A549 (cell line): ENCODE measurements around the gene MLXIPL.

Experiments used
- CEBPB ChIP-seq, 2 experiments: fragments of >200 bp in 1 of 2; sonication (Bioruptor Twin) in 1 of 2; formaldehyde crosslinking in 1 of 2; IDR thresholded peaks; 2 replicates each; pipeline ENCODE4 v1.6.1; 2012 to 2016
- NFE2L2 ChIP-seq: fragments of 150-350 bp; conservative IDR thresholded peaks from 2 replicates; pipeline ENCODE4 v1.6.1; 2014; ENCODE audit warnings: low read length
- RAD21 ChIP-seq, 2 experiments: fragments of >200 bp in 1 of 2; sonication (Bioruptor Twin) in 1 of 2; formaldehyde crosslinking in 1 of 2; IDR thresholded peaks in 1 of 2; conservative IDR thresholded peaks in 1 of 2; 2 replicates in 1 of 2; 3 replicates in 1 of 2; pipeline ENCODE4 v1.6.1; 2012 to 2018; ENCODE audit warnings: inconsistent platforms in 1 of 2
- TF ChIP-seq, protein P1 (sequence below): fragments of 200-600 bp; sonication (generic); IDR thresholded peaks from 2 replicates; pipeline ENCODE4 v1.6.1; 2016; ENCODE audit warnings: antibody characterized with exemption, mild to moderate bottlenecking, moderate library complexity
- TF ChIP-seq, protein P2 (sequence below): fragments of >200 bp; sonication (Bioruptor Twin); formaldehyde crosslinking; IDR thresholded peaks from 3 replicates; pipeline ENCODE4 v1.5.1; 2016
- TF ChIP-seq, protein P3 (sequence below): fragments of 250-450 bp; sonication (Bioruptor Pico); IDR thresholded peaks from 2 replicates; pipeline ENCODE4 v1.5.0; 2021; ENCODE audit warnings: mild to moderate bottlenecking, moderate library complexity, borderline replicate concordance
- TF ChIP-seq, protein P4 (sequence below): fragments of >200 bp; sonication (Bioruptor Twin); formaldehyde crosslinking; IDR thresholded peaks from 2 replicates; pipeline ENCODE4 v1.6.1; 2016

DNA sequence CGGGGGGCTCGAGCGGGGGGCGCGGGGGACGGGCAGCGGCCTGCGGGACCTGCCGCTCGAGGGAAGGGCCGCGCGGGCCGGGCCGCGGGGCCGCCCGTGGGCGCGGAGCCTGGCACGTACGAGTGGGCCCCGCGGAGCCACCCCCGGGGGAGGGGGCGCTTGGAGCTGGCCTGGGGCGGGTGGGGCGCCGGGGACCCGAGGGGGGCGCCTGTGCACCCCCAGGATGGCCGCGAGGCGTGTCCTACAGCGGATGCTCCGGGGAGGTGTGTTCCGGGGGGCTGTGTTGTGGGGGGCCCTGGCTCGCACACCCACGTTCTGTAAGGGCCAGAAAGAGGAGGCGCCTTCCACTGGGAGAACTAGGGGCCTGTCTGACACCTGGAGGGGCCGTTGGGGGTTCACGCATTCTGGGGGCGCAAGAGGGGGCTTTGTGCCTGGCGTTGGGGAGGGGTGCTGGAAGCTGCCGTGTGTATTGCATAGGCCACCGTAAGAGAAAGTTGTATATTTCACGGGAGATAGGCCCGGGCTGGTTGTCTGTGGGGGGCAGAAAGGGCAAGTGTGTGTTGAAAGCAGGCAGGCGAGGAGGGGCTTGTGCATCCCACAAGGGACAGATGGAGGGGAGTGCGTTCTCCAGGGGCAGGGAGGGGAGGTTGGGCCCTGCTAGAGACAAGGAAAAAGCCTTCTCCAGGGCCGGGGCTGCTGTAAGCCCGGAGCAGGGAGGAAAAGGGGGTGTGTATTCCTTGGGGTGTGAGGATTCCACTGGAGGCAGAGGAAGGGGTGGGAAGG, 44.0 kb upstream of the MLXIPL start:
- TF ChIP-seq, protein P1, sequence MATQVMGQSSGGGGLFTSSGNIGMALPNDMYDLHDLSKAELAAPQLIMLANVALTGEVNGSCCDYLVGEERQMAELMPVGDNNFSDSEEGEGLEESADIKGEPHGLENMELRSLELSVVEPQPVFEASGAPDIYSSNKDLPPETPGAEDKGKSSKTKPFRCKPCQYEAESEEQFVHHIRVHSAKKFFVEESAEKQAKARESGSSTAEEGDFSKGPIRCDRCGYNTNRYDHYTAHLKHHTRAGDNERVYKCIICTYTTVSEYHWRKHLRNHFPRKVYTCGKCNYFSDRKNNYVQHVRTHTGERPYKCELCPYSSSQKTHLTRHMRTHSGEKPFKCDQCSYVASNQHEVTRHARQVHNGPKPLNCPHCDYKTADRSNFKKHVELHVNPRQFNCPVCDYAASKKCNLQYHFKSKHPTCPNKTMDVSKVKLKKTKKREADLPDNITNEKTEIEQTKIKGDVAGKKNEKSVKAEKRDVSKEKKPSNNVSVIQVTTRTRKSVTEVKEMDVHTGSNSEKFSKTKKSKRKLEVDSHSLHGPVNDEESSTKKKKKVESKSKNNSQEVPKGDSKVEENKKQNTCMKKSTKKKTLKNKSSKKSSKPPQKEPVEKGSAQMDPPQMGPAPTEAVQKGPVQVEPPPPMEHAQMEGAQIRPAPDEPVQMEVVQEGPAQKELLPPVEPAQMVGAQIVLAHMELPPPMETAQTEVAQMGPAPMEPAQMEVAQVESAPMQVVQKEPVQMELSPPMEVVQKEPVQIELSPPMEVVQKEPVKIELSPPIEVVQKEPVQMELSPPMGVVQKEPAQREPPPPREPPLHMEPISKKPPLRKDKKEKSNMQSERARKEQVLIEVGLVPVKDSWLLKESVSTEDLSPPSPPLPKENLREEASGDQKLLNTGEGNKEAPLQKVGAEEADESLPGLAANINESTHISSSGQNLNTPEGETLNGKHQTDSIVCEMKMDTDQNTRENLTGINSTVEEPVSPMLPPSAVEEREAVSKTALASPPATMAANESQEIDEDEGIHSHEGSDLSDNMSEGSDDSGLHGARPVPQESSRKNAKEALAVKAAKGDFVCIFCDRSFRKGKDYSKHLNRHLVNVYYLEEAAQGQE, result no peak
- TF ChIP-seq NFE2L2 (no peak), CEBPB (IDR thresholded peaks at IDR 0.05) (no peak), RAD21 (conservative IDR thresholded peaks at IDR 0.05 in 1 of 2, IDR thresholded peaks at IDR 0.05 in 1 of 2) (no peak)
- TF ChIP-seq, protein P2, sequence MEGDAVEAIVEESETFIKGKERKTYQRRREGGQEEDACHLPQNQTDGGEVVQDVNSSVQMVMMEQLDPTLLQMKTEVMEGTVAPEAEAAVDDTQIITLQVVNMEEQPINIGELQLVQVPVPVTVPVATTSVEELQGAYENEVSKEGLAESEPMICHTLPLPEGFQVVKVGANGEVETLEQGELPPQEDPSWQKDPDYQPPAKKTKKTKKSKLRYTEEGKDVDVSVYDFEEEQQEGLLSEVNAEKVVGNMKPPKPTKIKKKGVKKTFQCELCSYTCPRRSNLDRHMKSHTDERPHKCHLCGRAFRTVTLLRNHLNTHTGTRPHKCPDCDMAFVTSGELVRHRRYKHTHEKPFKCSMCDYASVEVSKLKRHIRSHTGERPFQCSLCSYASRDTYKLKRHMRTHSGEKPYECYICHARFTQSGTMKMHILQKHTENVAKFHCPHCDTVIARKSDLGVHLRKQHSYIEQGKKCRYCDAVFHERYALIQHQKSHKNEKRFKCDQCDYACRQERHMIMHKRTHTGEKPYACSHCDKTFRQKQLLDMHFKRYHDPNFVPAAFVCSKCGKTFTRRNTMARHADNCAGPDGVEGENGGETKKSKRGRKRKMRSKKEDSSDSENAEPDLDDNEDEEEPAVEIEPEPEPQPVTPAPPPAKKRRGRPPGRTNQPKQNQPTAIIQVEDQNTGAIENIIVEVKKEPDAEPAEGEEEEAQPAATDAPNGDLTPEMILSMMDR, result no peak
- TF ChIP-seq, protein P3, sequence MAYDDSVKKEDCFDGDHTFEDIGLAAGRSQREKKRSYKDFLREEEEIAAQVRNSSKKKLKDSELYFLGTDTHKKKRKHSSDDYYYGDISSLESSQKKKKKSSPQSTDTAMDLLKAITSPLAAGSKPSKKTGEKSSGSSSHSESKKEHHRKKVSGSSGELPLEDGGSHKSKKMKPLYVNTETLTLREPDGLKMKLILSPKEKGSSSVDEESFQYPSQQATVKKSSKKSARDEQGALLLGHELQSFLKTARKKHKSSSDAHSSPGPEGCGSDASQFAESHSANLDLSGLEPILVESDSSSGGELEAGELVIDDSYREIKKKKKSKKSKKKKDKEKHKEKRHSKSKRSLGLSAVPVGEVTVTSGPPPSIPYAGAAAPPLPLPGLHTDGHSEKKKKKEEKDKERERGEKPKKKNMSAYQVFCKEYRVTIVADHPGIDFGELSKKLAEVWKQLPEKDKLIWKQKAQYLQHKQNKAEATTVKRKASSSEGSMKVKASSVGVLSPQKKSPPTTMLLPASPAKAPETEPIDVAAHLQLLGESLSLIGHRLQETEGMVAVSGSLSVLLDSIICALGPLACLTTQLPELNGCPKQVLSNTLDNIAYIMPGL (CRISPR knock-in tag), result no peak
- TF ChIP-seq, protein P4, sequence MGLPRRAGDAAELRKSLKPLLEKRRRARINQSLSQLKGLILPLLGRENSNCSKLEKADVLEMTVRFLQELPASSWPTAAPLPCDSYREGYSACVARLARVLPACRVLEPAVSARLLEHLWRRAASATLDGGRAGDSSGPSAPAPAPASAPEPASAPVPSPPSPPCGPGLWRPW, result no peak
